Activated CD4-positive, alpha-beta T cell treated with anti-CD3 and anti-CD28 coated beads, Interleukin-2, Interleukin-4, amounts not matched to agents 100 ng/mL and 50 ng/mL, durations not matched to agents 16 hours and 8 hours (primary cell): ENCODE results near the gene NARS2.
"Not testable (repeated sequence)": the region's sequence is repeated elsewhere in the genome, so short reads cannot be mapped to it uniquely, and the experiment has no call there.

ENCODE experiments used
- DNase-seq: peaks from one replicate; pipeline ENCODE4 v3.0.0-alpha.2; 2020; ENCODE audit warnings: low spot score

Gene NARS2

GRCh38 chr11:78574386-78575381, at the start of gene NARS2:
NARS2 (minus strand) TSS chr11:78574864; CDS start chr11:78574488, 376 bp downstream.
- peak; percentile 98 for DNase-seq

- DNase-seq, result no peak
Measured at GRCh38 chr11:78622666-78623065, 48.0 kb upstream of the NARS2 start.

- no peak for DNase-seq
Measured at GRCh38 chr11:78620159-78620558, 45.5 kb upstream of the NARS2 start.

GRCh38 chr11:78615724-78616123, 41.1 kb upstream of the NARS2 start:
- DNase-seq, result no peak

GRCh38 chr11:78613378-78613813, 38.7 kb upstream of the NARS2 start:
- no peak for DNase-seq

- DNase-seq, result no peak
Measured at GRCh38 chr11:78612721-78613377, 38.2 kb upstream of the NARS2 start.

- not testable (repeated sequence) for DNase-seq
Measured at GRCh38 chr11:78609321-78609720, 34.7 kb upstream of the NARS2 start.

GRCh38 chr11:78607696-78608095, 33.0 kb upstream of the NARS2 start:
- no peak for DNase-seq

- DNase-seq, result no peak
Measured at GRCh38 chr11:78606667-78607066, 32.0 kb upstream of the NARS2 start.

GRCh38 chr11:78605296-78605695, 30.6 kb upstream of the NARS2 start:
- DNase-seq, result no peak

- DNase-seq, result no peak
Measured at GRCh38 chr11:78603792-78604191, 29.1 kb upstream of the NARS2 start.

GRCh38 chr11:78602771-78603170, 28.1 kb upstream of the NARS2 start:
- not testable (repeated sequence) for DNase-seq

GRCh38 chr11:78601066-78601465, 26.4 kb upstream of the NARS2 start:
- DNase-seq, result not testable (repeated sequence)

GRCh38 chr11:78597579-78597978, 22.9 kb upstream of the NARS2 start:
- not testable (repeated sequence) for DNase-seq

GRCh38 chr11:78595436-78596130, 20.9 kb upstream of the NARS2 start:
- DNase-seq, result no peak

GRCh38 chr11:78594814-78595213, 20.1 kb upstream of the NARS2 start:
- no peak for DNase-seq

- no peak for DNase-seq
Measured at GRCh38 chr11:78588517-78588916, 13.9 kb upstream of the NARS2 start.

GRCh38 chr11:78587446-78587845, 12.8 kb upstream of the NARS2 start:
- DNase-seq, result no peak

- DNase-seq, result peak; percentile 22
Measured at GRCh38 chr11:78586452-78587046, 11.9 kb upstream of the NARS2 start.

- no peak for DNase-seq
Measured at GRCh38 chr11:78583889-78584288, 9.2 kb upstream of the NARS2 start.

- no peak for DNase-seq
Measured at GRCh38 chr11:78577495-78577894, 2.8 kb upstream of the NARS2 start.

- DNase-seq, result no peak
Measured at GRCh38 chr11:78576549-78577097, 2.0 kb upstream of the NARS2 start.
